UCSD-AML1 (cell line): ENCODE measurements around the gene COX7A2.

Experiments
- DNase-seq: peaks from one replicate; lab custom pipeline; 2025; ENCODE audit not compliant: unreplicated experiment; lab: John Stamatoyannopoulos, UW

The COX7A2 gene

DNA sequence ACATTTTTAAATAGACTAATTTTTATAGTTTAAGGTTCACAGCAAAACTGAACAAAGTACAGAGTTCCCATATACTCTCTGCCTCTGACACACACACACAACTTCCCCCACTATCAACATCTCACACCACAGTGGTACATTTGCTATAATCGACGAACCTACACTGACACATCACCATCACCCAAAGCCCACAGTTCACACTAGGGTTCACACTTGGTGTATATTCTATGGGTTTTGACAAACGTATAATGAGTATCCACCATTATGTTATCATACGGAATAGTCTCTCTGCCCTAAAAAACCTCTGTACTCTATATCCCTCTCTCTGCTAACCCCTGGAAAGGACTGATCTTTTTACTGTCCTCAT lies 25.4 kb upstream of the COX7A2 start:
- DNase-seq = no peak

DNA sequence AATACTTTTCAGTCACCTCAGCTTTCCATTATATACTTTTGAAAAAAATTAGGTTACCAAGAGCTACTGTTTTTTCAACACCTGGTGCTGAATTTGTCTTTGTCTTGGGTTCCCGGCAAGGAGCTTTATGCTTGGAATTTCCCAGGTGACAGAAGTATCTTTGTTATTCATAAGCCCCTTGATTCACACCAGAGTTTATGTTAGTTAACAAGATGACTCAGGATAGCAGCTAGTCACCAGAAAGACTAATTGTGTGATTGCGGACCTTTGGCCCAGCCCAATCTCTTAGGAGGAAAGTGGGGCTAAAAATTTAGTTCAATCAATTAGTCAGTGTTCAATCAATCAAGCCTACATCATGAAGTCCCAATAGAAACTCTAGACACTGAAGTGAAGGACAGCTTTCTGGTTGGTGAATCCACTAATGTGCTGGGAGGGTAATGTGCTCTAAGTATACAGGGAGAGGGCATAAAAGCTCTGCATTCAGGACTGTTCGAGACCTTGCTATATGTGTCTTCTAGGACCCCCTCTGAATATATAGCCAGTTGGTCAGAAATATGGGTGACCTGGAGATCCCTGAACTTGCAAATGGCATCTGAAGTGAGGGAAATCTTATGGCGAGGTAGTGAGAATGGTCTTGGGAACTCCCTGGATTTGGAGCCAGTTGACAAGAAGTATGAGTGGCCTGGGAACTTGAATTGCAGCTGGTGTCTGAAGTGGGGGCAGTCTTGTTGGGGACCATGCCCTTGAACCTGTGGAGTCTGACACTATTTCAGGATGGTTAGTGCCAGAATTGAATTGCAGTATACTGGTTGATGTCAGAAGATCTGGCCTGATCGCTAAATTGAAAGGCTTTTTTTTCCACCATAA lies 24.8 kb upstream of the COX7A2 start:
- no peak for DNase-seq

DNA sequence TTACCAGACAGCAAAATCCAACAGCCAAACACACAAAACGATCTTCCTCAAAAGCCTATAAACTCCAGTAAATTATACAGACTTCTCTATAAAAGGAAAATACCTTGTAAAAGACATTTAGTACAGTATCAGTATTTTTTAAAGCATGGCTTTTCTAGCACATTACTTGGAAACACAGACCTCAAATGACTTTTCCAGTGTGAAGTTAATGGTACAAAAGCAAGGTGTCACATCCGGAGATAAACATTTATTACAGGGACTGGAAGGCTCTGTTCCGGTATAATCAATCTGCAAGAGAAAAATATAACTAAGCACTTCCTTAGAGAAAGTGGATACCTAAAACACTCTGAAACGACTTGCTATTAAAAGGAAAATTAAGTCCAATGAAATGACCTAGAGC lies 23.9 kb upstream of the COX7A2 start:
- no peak for DNase-seq

DNA sequence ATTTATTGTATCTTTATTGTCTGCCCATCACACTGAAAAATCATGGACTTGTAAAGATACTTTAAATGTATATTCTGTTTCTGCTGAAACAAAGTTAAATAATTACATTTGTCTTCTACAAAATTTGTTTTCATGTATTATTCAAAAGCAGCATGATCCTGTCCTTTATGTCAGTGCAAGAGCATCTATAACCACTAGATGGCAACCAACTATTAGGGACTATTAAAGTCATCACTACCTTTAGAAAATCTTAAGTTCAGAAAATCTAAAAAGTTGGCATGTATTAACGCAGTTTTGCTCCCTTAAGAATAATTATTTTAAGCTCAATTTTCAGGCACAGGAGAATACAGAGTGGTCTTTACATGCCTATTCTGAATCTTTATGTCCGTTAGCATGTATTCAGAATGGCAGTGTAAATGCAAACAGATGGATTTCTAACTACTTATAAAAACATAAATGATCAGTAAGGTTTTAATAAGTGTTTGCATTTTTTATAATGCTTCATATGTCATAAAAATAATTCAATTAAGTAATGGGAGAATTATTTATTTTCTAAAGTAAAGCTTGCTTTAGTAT lies 23.2 kb upstream of the COX7A2 start:
- DNase-seq = no peak

DNA sequence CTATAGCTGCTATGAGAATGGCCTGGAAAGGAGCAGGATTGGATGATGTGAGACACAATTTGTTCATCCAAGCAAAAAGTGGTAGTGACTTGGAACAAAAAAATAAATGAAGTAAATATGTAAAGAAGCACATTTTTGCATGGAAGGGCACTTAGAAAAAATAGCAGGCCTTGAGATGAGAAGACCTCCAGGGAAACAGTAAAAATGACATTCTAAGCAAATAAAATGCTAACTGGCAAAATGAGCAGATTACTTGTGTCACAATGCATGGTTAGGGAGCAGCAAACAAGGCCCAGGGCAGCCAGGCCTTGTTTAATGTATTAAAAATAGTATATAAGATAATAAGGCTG lies 19.8 kb upstream of the COX7A2 start:
- no peak for DNase-seq

DNA sequence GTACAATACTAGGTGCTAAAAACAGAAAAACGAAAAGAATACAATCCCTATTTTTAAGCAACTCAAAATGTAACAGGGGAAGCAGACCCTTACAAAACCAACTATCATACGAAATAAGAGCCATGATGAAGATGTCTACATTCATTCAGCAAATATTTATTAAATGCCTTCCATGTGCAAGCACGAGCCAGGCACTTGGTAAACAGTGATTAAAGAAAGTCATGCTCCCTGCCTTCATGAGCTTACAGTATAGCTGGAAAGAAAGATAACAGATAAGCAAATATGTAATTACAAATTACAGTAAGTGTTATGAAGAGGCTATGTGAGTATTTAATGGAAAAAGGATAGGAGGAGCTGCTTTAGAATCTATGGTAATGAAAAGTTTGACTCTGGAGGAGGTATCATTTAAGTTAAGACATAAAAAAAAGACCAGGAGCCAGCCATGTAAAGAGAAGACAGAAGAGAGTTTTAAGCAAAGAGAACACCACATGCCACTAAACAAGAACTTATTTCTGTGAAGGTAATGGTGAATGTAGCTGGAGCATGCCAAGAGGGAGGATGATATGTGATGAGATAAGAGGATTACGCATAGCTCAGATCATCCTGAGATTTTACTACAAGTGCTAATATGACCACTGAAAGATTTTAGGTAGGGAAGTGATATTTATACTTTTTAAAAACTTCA lies 19.3 kb upstream of the COX7A2 start:
- DNase-seq = no peak

DNA sequence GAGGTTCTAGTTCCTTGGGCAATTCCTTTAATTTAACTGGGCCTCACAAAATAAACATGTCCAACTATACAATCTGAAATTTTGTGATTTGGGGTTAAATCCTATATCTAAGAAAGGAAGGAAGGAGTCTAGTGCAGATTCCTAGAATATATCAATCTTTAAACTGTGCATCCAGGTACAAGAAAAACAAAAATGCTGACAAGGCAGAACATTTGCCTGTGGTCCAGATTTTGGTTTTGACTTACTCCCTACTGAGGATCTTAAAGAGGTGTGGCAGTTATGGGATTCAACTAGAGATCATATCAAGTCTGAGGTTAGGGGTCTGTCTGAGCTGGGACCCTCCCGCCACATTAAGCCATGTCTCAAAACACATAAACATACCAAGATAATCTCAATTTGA lies 17.7 kb upstream of the COX7A2 start:
- no peak for DNase-seq

DNA sequence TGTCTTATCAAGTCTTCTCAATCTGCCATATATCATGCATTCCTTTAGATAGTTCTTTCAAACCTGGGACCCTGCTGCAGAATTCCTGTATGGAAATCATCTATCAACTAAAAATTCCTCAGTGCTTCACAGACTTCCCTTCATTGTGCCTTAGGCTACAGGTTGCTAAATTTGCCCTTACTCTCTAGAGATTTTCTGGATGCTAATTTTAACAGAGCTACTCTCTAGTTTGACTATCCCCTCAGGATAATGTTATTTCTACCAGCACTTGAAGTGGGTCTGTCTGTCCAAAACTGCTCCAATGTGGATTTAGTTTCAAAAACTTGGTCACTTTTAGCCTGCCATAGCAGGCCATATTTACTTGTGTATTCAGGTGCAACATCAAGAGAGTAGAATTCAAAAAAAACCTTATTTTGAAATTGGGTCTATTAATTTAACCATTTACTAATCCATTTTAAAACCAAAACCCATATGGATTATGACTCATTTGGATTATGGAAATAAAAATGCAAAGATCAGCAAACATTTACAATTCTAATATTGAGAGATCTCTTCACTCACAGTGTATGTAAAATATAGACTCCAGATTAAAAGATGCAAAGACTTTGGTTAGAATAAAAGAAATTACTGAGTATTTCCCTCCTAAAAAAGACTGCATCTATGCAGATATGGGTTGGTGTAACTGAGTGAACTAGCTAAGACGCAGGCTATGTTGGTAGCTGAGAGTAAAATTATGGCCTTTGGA lies 13.9 kb upstream of the COX7A2 start:
- DNase-seq = no peak

DNA sequence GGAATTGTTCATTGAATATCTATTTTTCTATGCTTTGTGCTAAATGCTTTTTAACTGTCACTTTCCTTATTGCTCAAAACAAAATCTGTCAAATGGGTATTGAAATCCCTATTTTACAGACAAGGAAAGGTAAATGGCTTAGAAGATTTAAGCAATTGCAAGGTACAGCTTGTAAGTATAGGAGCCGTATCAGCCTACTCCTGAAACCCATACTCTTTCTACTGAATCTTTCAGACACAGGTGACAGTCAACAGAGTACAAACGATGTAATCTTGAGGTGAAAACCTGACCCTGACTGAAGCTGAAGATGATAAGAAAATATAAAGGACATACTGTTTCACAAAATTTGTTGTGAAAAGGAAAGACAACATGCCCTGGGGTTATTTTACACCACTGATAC lies 7.0 kb upstream of the COX7A2 start:
- DNase-seq = no peak

DNA sequence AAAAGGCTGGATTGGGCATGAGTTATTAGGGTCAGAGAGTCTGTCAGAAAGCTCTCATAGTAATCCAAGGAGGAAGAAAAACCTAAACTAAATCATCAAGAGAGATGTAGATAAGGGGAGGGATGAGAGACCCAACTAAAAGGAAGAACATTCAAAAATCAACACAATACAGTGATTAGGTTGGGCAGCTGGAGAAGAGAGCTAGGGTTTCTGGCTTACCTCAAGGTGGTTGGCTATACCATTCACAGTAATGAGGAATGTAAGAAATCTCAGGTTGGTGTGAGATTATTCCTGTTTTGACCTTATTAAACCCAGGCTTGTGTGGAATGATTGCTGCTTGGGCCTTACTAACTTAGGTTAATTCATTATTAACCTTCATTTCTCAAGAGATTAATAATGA lies 6.2 kb upstream of the COX7A2 start:
- DNase-seq = no peak

DNA sequence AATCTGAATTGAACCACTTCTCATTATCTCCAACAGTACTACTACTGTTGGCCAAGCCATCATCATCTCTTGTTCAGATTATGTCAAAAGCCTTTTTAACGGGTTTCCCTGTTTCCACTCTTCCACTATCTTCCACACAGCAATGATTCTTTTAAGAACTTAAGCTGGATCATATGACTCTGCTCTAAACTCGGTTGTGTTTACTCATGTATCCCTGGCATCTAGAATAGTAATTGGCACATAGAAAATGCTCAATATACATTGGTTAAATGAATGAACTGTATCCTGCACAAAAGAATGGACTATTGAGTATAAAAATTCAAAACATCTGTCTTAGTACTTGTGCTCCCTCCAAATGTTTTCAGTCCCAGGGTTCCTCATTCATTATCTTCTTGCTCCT lies 2.8 kb upstream of the COX7A2 start:
- no peak for DNase-seq

DNA sequence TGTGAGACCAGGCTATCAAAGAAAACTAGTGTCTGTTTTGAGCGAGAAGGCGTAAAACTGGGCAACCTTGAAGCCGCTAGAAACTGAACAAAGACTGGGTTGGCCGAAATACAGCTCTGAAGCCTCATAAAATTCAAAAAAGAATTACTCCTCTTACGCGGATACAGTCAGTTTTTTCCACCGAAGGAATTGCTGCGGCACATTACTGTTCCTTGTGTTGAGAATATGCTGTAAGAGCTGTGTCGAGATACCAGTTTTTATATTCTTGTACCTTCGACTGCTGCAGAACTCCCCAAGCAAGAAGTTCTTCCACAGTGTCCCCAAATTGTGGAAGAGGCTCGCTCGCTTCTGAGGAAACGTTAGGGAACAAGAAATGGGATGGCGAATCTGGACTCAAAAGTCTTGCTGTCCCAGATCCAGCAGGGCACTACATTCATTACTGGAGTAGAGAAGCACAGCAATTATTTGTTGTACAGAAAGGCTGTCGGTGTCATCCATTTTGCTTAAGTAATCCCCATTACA lies 523 bp upstream of the COX7A2 start:
- peak; percentile 40 for DNase-seq

DNA sequence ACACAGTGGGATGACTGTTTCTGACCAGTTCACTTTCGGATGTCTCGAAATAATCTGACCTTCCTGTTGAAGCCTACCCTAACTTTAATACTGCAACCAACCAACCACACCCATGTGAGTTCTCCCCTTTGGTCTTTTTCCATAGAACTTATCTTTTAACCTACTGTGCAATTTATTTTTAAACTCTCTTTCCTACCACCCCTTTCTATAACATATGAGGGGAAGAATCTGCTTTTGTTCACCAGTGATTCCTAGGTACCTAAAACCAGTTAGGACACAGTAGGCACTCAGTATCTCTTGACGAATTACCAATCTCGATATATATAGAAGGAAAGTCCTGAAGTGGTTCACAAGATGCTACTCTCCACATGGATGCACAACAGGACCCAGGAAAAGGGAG lies 7.0 kb downstream of the COX7A2 start:
- no peak for DNase-seq

DNA sequence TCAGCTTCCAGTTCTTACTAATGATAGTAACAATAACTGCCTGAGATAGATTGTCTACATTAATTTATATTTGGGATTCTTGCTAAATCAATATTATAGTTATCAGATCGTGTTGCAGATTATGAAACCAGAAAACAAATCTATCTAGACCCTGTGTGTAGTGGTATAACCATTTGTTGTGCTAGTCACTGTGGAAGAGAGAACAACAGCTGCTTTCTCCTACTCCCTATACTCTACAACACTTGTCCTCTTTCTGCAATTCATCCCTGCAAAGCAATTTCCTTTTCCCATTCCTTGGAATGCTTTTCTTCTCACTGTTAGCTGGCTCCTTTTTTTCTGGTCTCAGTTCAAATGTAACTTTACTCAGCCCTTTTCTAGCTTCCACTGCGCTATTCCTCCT lies 8.3 kb downstream of the COX7A2 start:
- DNase-seq = no peak

DNA sequence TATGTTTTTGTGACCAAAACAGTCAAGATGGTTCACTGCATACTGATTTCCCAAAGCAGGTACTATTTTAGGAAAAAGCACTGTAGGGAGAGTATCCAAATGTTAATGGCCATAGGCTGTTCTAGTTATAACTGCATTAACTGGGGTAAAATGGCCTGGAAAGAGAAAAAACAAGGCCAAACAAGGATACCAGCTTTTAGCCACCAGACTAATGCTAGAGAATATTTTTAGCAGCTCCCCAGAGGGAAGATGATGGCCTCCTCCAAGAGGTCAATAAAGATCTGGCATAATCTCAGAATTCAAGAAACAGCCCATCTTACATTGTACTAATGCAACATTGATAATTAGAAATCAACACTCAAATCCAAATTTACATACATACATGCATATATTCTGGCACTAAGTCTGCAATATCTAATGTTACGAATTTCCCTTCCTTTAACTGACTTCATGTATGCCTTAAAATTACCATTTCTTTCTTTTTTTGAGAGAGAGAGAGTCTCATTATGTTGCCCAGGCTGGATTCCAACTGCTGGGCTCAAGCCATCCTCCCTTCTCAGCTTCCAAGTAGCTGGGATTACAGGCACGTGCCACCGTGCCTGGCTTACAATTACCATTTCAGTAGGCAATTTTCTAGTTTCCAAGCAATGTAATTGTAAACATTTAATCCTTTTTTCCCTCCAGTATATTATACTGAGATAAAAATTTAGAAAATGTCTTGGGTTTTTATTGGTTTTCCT lies 9.3 kb downstream of the COX7A2 start:
- DNase-seq = no peak

DNA sequence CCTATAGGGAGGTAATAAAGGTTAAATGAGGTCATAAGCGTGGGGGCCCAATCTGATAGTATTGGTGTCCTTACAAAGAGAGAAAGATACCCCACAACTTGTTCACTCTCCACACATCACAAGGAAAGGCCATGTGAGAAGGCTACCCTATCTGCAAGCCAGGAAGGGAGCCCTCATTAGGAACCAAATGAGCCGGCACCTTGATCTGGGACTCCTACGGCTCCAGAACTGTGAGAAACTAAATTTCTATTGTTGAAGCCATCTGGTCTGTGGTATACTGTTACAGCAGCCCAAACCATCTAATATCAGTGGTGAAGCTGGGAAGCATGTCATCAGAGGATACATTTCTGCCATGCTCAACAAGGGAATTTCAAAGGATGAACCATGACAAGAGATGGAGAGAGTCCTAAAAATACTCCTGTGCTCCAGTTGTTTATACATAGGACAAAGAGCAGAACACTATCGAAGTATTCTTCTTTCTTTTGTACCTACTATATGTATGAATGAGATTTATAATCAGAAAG lies 10.4 kb downstream of the COX7A2 start:
- DNase-seq = no peak

DNA sequence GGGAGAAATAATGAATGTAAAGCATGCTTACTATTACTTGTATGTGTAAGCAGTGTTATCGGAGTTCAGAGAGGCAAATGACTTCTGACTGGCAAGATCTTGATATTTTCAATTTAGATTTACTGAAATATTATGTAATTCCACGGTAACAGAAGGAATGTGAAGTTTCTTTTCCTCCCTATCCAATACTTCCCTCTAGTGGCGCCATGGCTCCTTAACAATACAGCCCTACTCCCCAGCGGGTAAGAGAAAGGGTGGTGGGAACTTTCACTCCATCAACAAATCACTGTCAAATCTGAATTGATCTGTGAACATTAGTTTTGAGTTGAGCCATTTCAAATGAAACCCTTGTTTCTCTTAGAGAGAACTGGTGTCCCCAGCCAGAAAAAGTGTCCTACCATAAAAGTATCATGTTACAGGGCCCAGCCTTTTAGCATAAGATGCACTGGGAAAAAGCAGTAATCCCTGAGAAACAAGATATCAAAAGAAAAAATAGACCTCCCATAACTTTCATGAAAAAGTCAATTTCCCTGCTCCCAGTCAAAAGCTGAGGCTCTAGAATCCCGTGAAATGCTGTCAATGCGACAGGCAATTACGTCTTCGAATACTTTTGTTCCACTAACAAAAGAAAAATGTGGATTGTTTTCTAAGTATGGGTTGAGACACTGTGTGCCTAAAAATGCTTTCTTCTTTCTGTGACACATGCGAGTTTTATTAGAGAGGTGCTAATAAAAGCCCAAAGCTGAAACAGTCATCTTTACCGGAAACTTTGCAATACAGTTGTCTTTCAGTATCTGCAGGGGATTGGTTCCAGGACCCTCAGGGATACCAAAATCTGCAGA lies 12.9 kb downstream of the COX7A2 start:
- DNase-seq = no peak

DNA sequence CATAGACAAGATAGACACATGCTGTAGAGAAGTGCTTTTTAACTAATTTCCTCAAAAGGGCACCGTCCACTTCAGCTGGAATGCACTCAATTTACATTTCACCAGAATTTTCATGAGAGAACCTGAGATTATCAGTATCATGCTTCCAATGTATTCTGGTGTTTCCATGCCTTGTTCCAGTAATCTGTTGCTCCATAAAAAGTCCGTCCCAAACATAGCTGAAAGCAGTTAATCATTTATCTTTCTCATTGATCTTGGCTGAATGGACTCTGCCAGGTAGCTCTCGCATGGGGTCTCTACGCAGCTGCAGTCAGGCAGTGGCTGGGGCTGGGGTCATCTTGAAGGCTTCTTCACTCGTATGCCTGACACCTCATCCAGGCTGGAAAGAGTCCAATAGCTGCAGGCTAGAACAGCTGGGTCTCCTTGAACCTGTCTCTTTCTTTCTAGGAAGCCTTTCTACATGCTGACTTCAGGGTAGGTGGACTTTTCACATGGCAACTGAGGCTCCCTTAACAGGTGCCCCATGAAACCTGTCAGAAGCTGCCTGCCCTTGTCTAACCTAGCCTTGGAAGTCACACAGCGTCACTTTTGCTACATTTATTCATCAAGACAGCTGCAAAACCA lies 19.2 kb downstream of the COX7A2 start:
- DNase-seq = no peak

DNA sequence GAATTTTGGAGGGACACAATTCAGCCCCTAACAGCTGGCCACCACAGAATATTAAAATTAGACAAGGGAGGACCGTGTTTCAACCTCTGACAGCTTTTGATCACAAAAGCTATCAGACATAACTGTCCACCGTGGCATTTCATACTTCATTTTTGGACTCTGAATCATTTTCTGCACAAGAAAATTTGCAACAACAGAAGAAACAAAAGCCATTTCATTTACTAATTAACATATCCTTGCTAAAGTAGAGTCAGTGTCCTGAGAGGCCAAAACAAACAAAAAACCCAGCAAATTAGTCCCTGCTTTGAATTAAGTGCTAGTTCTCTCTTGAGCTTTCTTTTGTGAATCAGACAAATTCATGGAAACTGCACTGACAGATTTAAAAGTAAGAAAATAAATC lies 20.2 kb downstream of the COX7A2 start:
- no peak for DNase-seq
